ENCODE measurements around the gene DGKI.

GRCh38 chr7:137603043-137603442 lies 243.7 kb downstream of the DGKI start:
- TF ChIP-seq CTCF (IDR thresholded peaks at IDR 0.05): no peak
- no peak for TF ChIP-seq POLR2A (IDR thresholded peaks at IDR 0.05)
